SK-N-SH (cell line): ENCODE measurements around the gene COX18. TPM values are rescaled to one million over a fixed set of nuclear protein-coding genes. Genes with fewer than 3 reads are reported as not detected.

ENCODE experiments used
- CTCF ChIA-PET: fragments of 300-600, 350-600 bp; formaldehyde crosslinking; extraction: SDS; loops from one replicate; lab custom pipeline; 2021; lab: Yijun Ruan, JAX
- POLR2A ChIA-PET: fragments of 350-600 bp; sonication (Branson Sonifier 250); formaldehyde crosslinking; extraction: SDS; loops from one replicate; lab custom pipeline; 2020; ENCODE audit warnings: antibody characterized with exemption, inconsistent platforms; lab: Yijun Ruan, JAX
- DNase-seq: peaks from one replicate; pipeline ENCODE4 v3.0.0; 2012
- H2AFZ ChIP-seq: fragments of 200-600 bp; sonication (generic); 2 replicates; pipeline ENCODE4 v1.8.1; 2016; ENCODE audit warnings: antibody characterized with exemption, mild to moderate bottlenecking, low read depth
- H3F3A ChIP-seq: fragments of 200-600 bp; sonication (generic); replicated peaks from 2 replicates; pipeline ENCODE3; 2016; ENCODE audit warnings: antibody characterized with exemption, mild to moderate bottlenecking; ENCODE audit not compliant: insufficient read depth
- H3K27ac ChIP-seq, 2 experiments: fragments of 200-500 bp in 1 of 2; fragments of 200-600 bp in 1 of 2; sonication (Bioruptor generic) in 1 of 2; sonication (generic), shearing (Covaris generic) in 1 of 2; 2 replicates each; pipeline versions ENCODE4 v1.5.1 to v1.6.1; 2014 to 2016; ENCODE audit warnings: low read depth in 2 of 2, inconsistent platforms in 1 of 2, low read length in 1 of 2, mild to moderate bottlenecking in 1 of 2, mixed read lengths in 1 of 2
- H3K27me3 ChIP-seq: fragments of 200-600 bp; sonication (generic), shearing (Covaris generic); 2 replicates; pipeline ENCODE4 v1.6.1; 2016; ENCODE audit warnings: mixed run types; ENCODE audit not compliant: insufficient read depth
- H3K36me3 ChIP-seq, 2 experiments: fragments of 200-500 bp in 1 of 2; fragments of 200-600 bp in 1 of 2; sonication (Bioruptor generic) in 1 of 2; sonication (generic) in 1 of 2; replicated peaks in 1 of 2; 2 replicates each; pipeline versions ENCODE3 to v1.5.1; 2014 to 2016; ENCODE audit warnings: low read length in 1 of 2, mild to moderate bottlenecking in 1 of 2; ENCODE audit not compliant: insufficient read depth in 2 of 2, control insufficient read depth in 1 of 2
- H3K4me1 ChIP-seq, 2 experiments: fragments of 200-500 bp in 1 of 2; fragments of 200-600 bp in 1 of 2; sonication (Bioruptor generic) in 1 of 2; sonication (generic), shearing (Covaris generic) in 1 of 2; 2 replicates each; pipeline versions ENCODE4 v1.5.1 to v1.6.1; 2014 to 2016; ENCODE audit warnings: low read depth in 1 of 2, low read length in 1 of 2, mixed run types in 1 of 2; ENCODE audit not compliant: insufficient read depth in 2 of 2, control insufficient read depth in 1 of 2
- H3K4me2 ChIP-seq: fragments of 200-600 bp; sonication (generic), shearing (Covaris generic); 2 replicates; pipeline ENCODE4 v1.6.1; 2017; ENCODE audit warnings: mixed run types
- H3K4me3 ChIP-seq, 2 experiments: fragments of 200-500 bp in 1 of 2; fragments of 200-600 bp in 1 of 2; sonication (Bioruptor generic) in 1 of 2; sonication (generic), shearing (Covaris generic) in 1 of 2; 2 replicates each; pipeline versions ENCODE4 v1.5.1 to v1.8.1; 2014 to 2016; ENCODE audit warnings: low read depth in 2 of 2, inconsistent platforms in 1 of 2, low read length in 1 of 2, mild to moderate bottlenecking in 1 of 2, mixed read lengths in 1 of 2, moderate library complexity in 1 of 2
- H3K79me2 ChIP-seq: fragments of 200-600 bp; sonication (generic); 2 replicates; pipeline ENCODE4 v1.8.1; 2017; ENCODE audit warnings: mild to moderate bottlenecking; ENCODE audit not compliant: insufficient read depth
- H3K9ac ChIP-seq: fragments of 200-600 bp; sonication (generic); 2 replicates; pipeline ENCODE4 v1.6.1; 2017; ENCODE audit warnings: mixed run types
- H3K9me2 ChIP-seq: fragments of 200-600 bp; sonication (generic); 2 replicates; pipeline ENCODE4 v1.6.1; 2017; ENCODE audit warnings: mixed run types
- H3K9me3 ChIP-seq: fragments of 200-600 bp; sonication (generic); 2 replicates; pipeline ENCODE4 v1.6.1; 2017; ENCODE audit warnings: mixed run types, mild to moderate bottlenecking, moderate library complexity
- H4K20me1 ChIP-seq: fragments of 200-600 bp; sonication (generic); 2 replicates; pipeline ENCODE4 v1.6.1; 2017; ENCODE audit warnings: mild to moderate bottlenecking, mixed run types; ENCODE audit not compliant: insufficient read depth
- CHD2 ChIP-seq: fragments of 150-350 bp; IDR thresholded peaks from 2 replicates; pipeline ENCODE4 v1.6.1; 2018; ENCODE audit warnings: low read length; ENCODE audit not compliant: partially characterized antibody
- EP300 ChIP-seq, 2 experiments: IDR thresholded peaks; 2 replicates each; pipeline versions ENCODE4 v1.4.0 to v1.6.1; 2012; ENCODE audit warnings: borderline replicate concordance in 1 of 2, low read depth in 1 of 2, low read length in 1 of 2
- EZH2phosphoT487 ChIP-seq: fragments of 200-600 bp; sonication (generic); IDR thresholded peaks from 2 replicates; pipeline ENCODE4 v1.6.1; 2017; ENCODE audit warnings: low read depth, mixed run types, mild to moderate bottlenecking, antibody characterized with exemption, moderate library complexity, borderline replicate concordance
- GATA2 ChIP-seq: sonication (generic); formaldehyde crosslinking; IDR thresholded peaks from 2 replicates; pipeline ENCODE4 v1.5.0; 2020; ENCODE audit warnings: mild to moderate bottlenecking, missing genetic modification reagents
- IRF3 ChIP-seq: fragments of 150-350 bp; IDR thresholded peaks from 2 replicates; pipeline ENCODE4 v1.6.1; 2016; ENCODE audit warnings: mild to moderate bottlenecking, low read depth, low read length
- MEF2A ChIP-seq: IDR thresholded peaks from 2 replicates; pipeline ENCODE4 v1.4.0; 2012; ENCODE audit warnings: low read depth, borderline replicate concordance
- POLR2AphosphoS5 ChIP-seq: IDR thresholded peaks from 2 replicates; pipeline ENCODE4 v1.6.1; 2012; ENCODE audit warnings: low read depth, low read length
- RFX5 ChIP-seq: IDR thresholded peaks from 2 replicates; pipeline ENCODE4 v1.6.1; 2012; ENCODE audit warnings: mild to moderate bottlenecking, improper control_type of control experiment, low read length
- TAF1 ChIP-seq: IDR thresholded peaks from 2 replicates; pipeline ENCODE4 v1.6.1; 2012; ENCODE audit warnings: low read depth, mild to moderate bottlenecking, low read length, moderate library complexity, borderline replicate concordance
- USF1 ChIP-seq: IDR thresholded peaks from 2 replicates; pipeline ENCODE4 v1.4.0; 2012; ENCODE audit warnings: low read depth, borderline replicate concordance
- USF2 ChIP-seq: fragments of 150-350 bp; IDR thresholded peaks from 2 replicates; pipeline ENCODE4 v1.6.1; 2017; ENCODE audit warnings: antibody characterized with exemption, low read length, low read depth, borderline replicate concordance
- WGBS: methylation state at CpG from one replicate; pipeline ENCODE4 v1.1.6; 2017; ENCODE audit warnings: low lambda C conversion rate; 5-methylcytosine and 5-hydroxymethylcytosine counted together
- polyA plus RNA-seq, 3 experiments: library from polyadenylated mRNA; depleted of rRNA; stranded (reverse); fragments of >200 nt; gene quantifications; 2 replicates each; pipeline ENCODE4 v1.2.3, GENCODE V29; 2012
- TF ChIP-seq, protein P1 (sequence below): IDR thresholded peaks from 2 replicates; pipeline ENCODE4 v1.4.0; 2012; ENCODE audit warnings: low read depth, borderline replicate concordance
- TF ChIP-seq, protein P2 (sequence below): IDR thresholded peaks from 2 replicates; pipeline ENCODE4 v1.4.0; 2012; ENCODE audit warnings: low read depth

COX18 gene
- polyA plus RNA-seq, 1 of the 3 experiments (the other 2 are of a cell fraction) = 7.7 TPM

DNA sequence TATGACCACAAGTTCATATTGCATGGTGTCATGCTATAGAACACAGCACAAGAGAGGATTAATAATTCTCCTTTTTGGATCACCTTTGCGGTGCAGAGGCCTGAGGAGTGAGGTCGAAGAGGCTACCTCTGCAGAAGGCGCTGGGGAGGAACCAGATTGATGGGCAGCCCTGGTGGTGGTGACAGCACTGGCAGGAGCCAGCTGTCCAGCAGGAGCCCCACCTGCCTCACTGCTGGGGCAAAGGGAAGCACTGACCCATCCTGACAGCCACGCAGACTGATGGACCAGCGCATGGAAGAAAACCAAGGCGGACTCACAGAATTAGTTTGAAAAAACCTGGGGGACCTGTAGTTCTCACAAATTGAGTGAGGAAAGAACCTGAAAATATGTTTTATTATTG lies 50.9 kb downstream of the COX18 start:
- H3F3A ChIP-seq = no peaks in the 10 kb centered on the region
- TF ChIP-seq TAF1 = no peak
- no peak for TF ChIP-seq EP300 (IDR thresholded peaks at IDR 0.05; ENCODE audit: borderline replicate concordance in 1 of 2, low read depth in 1 of 2, low read length in 1 of 2)
- TF ChIP-seq CHD2 = no peak
- TF ChIP-seq, protein P1, sequence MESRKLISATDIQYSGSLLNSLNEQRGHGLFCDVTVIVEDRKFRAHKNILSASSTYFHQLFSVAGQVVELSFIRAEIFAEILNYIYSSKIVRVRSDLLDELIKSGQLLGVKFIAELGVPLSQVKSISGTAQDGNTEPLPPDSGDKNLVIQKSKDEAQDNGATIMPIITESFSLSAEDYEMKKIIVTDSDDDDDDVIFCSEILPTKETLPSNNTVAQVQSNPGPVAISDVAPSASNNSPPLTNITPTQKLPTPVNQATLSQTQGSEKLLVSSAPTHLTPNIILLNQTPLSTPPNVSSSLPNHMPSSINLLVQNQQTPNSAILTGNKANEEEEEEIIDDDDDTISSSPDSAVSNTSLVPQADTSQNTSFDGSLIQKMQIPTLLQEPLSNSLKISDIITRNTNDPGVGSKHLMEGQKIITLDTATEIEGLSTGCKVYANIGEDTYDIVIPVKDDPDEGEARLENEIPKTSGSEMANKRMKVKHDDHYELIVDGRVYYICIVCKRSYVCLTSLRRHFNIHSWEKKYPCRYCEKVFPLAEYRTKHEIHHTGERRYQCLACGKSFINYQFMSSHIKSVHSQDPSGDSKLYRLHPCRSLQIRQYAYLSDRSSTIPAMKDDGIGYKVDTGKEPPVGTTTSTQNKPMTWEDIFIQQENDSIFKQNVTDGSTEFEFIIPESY = no peak
- no peak for TF ChIP-seq MEF2A
- no peak for TF ChIP-seq GATA2 (CRISPR knock-in tag)
- TF ChIP-seq IRF3 = no peak
- no peak for TF ChIP-seq USF1
- TF ChIP-seq RFX5 = no peak
- no peak for TF ChIP-seq USF2
- TF ChIP-seq POLR2AphosphoS5 = no peak
- no peak for TF ChIP-seq EZH2phosphoT487
- TF ChIP-seq, protein P2, sequence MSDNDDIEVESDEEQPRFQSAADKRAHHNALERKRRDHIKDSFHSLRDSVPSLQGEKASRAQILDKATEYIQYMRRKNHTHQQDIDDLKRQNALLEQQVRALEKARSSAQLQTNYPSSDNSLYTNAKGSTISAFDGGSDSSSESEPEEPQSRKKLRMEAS = no peak
- H3K9me3 ChIP-seq = no peaks in the 10 kb centered on the region
- H3K4me1 ChIP-seq = no peaks in the 10 kb centered on the region
- no peaks in the 10 kb centered on the region for H3K36me3 ChIP-seq
- H3K9ac ChIP-seq = no peak overlapping the region
- 94% methylated on average over 6 of the region's 6 CpGs for WGBS
- POLR2A ChIA-PET = no interaction called here
- H4K20me1 ChIP-seq = no peaks in the 10 kb centered on the region
- no peaks in the 10 kb centered on the region for H3K27me3 ChIP-seq
- no peak overlapping the region for H2AFZ ChIP-seq
- DNase-seq = no peak
- no peaks in the 10 kb centered on the region for H3K79me2 ChIP-seq
- no peak overlapping the region for H3K4me2 ChIP-seq
- no peak overlapping the region for H3K27ac ChIP-seq
- CTCF ChIA-PET = interaction anchor here (1.0 to 1.8 kb wide), 5 partner anchors 297 to 723 kb away, joined by 3 to 7 read pairs (median 4); no protein-coding TSS in a partner anchor
- no peaks in the 10 kb centered on the region for H3K9me2 ChIP-seq
- H3K4me3 ChIP-seq = no peak overlapping the region
